ENCODE measurements around the gene MARCHF11. TPM values are rescaled to one million over a fixed set of nuclear protein-coding genes. Genes with fewer than 3 reads are reported as not detected.

MARCHF11 gene
- polyA plus RNA-seq (2011; rRNA removed) (not detected in 2 replicates), polyA minus RNA-seq (2011; rRNA and poly(A)+ RNA removed) (not detected in 2 replicates)

- no peak for TF ChIP-seq CTCF (IDR thresholded peaks at IDR 0.05; ENCODE audit: insufficient read depth, low read depth, low read length)
- Histone ChIP-seq H3K27me3 (ENCODE audit: control insufficient read depth, insufficient read depth, low read length) (peaks cover 10% of the 10 kb centered on the region), H3K36me3 (ENCODE audit: control insufficient read depth, insufficient read depth, low read length) (no peaks in the 10 kb centered on the region), H3K4me3 (ENCODE audit: low read depth, low read length) (no peak within 1 kb of the TSS)
- ChIA-PET POLR2A (no interaction called here), CTCF (no interaction called here)
- DNase-seq (ENCODE audit: low read depth): no peak
Measured at GRCh38 chr5:16179511-16179935, at the start of gene MARCHF11. Gene MARCHF11 (minus strand): TSS chr5:16179791. CDS start chr5:16179575, 216 bp downstream.

GRCh38 chr5:16225927-16226326 lies 46.3 kb upstream of the MARCHF11 start:
- ChIA-PET POLR2A (no interaction called here), CTCF (no interaction called here)
- Histone ChIP-seq H3K36me3 (ENCODE audit: control insufficient read depth, insufficient read depth, low read length) (no peaks in the 10 kb centered on the region), H3K4me3 (ENCODE audit: low read depth, low read length) (no peak overlapping the region), H3K27me3 (ENCODE audit: control insufficient read depth, insufficient read depth, low read length) (no peaks in the 10 kb centered on the region)
- DNase-seq (ENCODE audit: low read depth): no peak
- TF ChIP-seq CTCF (IDR thresholded peaks at IDR 0.05; ENCODE audit: insufficient read depth, low read depth, low read length): no peak

- DNase-seq (ENCODE audit: low read depth): no peak
- Histone ChIP-seq H3K36me3 (ENCODE audit: control insufficient read depth, insufficient read depth, low read length) (no peaks in the 10 kb centered on the region), H3K27me3 (ENCODE audit: control insufficient read depth, insufficient read depth, low read length) (no peaks in the 10 kb centered on the region), H3K4me3 (ENCODE audit: low read depth, low read length) (no peak overlapping the region)
- POLR2A ChIA-PET: no interaction called here
- TF ChIP-seq CTCF (IDR thresholded peaks at IDR 0.05; ENCODE audit: insufficient read depth, low read depth, low read length): no peak
- CTCF ChIA-PET: no interaction called here
Measured at GRCh38 chr5:16192311-16192710, 12.7 kb upstream of the MARCHF11 start.

- POLR2A ChIA-PET: no interaction called here
- no peak for TF ChIP-seq CTCF (IDR thresholded peaks at IDR 0.05; ENCODE audit: insufficient read depth, low read depth, low read length)
- no peak overlapping the region for H3K4me3 ChIP-seq (ENCODE audit: low read depth, low read length)
- H3K36me3 ChIP-seq (ENCODE audit: control insufficient read depth, insufficient read depth, low read length): no peaks in the 10 kb centered on the region
- peaks cover 10% of the 10 kb centered on the region for H3K27me3 ChIP-seq (ENCODE audit: control insufficient read depth, insufficient read depth, low read length)
- no peak for DNase-seq (ENCODE audit: low read depth)
- CTCF ChIA-PET: no interaction called here
Measured at GRCh38 chr5:16180789-16181082, 1.1 kb upstream of the MARCHF11 start.

- ChIA-PET CTCF (no interaction called here), POLR2A (no interaction called here)
- peaks cover 10% of the 10 kb centered on the region for H3K27me3 ChIP-seq (ENCODE audit: control insufficient read depth, insufficient read depth, low read length)
- no peak overlapping the region for H3K4me3 ChIP-seq (ENCODE audit: low read depth, low read length)
- TF ChIP-seq CTCF (IDR thresholded peaks at IDR 0.05; ENCODE audit: insufficient read depth, low read depth, low read length): no peak
- no peaks in the 10 kb centered on the region for H3K36me3 ChIP-seq (ENCODE audit: control insufficient read depth, insufficient read depth, low read length)
- DNase-seq (ENCODE audit: low read depth): no peak
Measured at GRCh38 chr5:16179936-16180788, 571 bp upstream of the MARCHF11 start.

Data from BJ (cell line).